ENCODE results near the gene ZKSCAN3.
A peak's percentile ranks its signal among the peaks of the same experiment; 100 is the strongest.
"Not testable (repeated sequence)": the region's sequence is repeated elsewhere in the genome, so short reads cannot be mapped to it uniquely, and the experiment has no call there.

ZKSCAN3 gene

DNA sequence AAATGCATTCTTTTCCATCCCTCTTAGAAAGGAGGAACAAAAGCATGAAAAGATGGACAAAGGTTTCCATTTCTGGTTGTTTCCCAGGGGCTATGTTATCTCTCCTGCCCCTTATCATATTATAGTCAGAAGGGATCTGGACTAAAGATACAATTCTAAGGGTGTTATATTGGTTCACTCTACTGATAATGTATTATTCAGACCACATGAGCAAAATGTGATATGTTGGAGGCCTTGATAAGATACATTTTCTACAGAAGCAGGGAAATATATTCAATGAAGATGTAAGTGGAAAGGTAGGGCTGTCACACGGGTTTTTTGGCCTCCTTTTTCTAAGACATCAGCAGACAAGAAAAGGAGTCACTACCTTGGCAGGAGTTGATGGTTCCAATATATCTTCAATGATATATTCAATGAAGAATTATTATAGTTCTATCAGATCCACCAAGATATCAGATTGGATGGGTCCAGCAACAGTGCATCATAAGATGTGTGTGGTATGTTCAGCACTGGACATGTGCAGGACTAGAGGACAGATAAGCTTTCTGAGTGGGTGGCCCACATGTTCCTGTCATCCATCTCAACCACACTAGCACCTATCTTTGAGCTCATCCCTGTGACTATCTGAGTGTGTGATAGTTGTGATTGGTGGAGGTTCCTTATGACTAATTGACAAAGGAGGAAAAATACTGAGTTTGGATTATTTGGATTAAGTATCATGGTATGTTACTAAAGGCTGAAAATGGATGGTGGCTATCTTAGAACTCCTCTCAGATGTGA is 5.7 kb upstream of the ZKSCAN3 start:
- no peak for DNase-seq (ENCODE audit: low read depth)

DNA sequence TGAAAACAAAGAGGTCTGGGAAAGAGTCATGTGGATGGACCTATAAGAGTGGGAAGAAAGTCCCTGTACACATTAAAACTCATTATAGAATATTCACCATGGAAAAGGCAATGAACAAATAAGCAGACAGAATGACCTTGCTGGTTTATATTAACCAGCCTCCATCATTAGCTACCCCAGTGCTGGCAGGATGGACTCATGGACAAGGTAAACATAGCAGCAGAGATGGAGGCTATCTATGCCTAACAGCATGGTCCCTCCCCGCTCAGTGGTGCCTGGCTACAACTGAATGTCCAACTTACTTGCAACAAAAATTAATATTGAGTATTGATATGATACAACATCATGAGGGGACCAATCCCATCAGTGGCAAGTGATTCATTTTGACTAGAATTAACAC is 4.5 kb upstream of the ZKSCAN3 start:
- DNase-seq (ENCODE audit: low read depth): no peak

DNA sequence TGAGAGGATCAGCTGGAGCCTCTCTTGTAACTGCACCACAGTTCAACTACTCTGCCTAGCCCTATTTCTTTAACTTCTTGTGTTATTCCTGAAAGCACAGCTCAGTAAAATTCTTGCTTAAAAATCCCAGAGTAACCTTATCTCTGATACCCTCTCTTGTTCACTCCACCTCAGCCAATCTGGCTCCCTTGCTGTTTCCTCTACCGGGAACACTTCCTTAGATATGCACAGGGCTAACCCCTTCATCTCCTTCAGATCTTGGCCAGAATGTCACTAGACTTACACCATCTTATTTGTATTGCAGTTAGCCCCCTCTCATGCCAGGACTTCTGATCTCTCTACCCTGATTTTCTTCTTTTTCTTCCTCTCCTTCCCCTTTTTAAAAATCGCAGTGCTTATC is 2.6 kb upstream of the ZKSCAN3 start:
- no peak for DNase-seq (ENCODE audit: low read depth)

DNA sequence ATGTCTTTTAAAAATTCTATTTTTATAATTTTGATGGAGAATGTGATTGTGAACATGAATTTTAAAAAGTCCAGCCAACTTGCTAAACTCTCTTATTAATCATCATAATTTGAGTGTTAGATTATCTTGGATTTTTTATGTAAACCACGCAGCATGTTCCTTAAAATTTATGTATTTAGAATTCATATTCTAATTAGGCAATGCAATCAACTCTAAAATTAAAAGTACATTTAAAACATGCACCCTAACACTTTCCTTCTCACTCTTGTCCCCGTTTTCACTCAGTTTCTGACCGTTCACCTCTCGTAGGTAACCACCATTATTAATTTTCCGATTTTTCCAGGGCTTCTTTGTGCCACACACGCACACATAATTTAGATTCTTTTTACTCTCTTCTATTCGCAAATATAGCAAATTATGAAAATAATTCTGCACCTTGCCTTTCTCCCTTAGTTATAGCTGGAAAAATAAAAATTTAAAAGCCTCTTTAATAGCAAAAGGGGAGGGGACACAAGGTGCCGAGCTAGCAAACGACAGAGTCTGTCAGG is 329 bp upstream of the ZKSCAN3 start:
- DNase-seq (ENCODE audit: low read depth): no peak

DNA sequence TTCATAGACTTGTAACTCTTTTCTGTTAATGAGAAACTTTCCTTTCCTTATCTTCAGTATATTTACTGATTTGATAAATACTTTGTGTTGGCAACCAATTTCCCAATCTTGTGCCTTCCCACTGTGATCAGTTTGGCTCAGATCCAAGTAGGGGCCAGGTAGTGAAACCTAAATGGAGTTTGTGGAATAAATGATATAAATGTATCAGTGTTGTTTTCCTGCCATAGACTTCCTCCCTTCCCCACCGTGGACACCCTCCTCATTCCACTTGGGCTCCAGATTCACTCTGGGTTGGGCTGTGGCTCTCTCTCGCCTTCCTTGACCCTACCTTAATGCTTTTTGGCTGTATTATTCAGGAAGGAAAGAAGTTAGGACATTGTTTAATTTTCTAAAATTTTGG is 1.3 kb downstream of the ZKSCAN3 start:
- no peak for DNase-seq (ENCODE audit: low read depth)

DNA sequence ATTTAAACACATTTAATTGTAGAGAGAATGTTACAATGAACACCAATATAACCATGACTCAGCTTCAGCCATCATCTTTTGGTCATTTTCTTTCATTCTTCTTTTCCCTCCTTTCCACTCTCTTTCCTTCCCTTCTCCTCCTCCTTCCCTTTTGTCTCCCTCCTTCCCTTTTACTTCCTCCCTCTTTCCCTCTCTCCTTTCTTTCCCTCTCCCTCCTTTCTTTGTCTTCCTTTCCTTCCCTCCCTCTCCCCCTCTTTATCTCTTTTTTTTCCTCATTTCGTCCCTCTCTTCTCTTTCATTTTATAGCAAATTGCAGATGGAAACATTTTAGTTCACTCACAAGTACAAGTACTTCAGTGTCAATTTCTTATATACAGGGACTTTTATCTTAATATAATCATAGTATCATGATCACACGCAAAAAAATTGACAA is 1.8 kb downstream of the ZKSCAN3 start:
- no peak for DNase-seq (ENCODE audit: low read depth)

DNA sequence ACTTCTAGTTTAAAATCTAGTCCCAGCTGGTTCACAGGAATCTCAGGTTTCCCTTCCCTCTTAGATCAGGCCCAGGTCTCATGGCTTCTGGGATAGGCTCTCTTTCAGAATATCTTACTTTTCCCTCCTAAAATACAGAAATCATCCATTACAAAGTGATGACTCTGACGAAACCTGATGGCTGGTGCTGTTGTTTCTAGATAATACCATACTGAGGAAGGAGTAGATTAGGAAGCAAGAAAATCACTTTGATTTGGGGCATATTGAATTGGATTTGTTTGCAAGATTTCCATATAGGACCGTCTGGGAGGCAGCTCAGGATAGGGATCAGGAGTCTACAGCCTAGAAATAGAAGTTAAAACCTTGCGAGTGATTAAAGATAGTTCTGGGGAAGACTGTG is 3.6 kb downstream of the ZKSCAN3 start:
- DNase-seq (ENCODE audit: low read depth): no peak

DNA sequence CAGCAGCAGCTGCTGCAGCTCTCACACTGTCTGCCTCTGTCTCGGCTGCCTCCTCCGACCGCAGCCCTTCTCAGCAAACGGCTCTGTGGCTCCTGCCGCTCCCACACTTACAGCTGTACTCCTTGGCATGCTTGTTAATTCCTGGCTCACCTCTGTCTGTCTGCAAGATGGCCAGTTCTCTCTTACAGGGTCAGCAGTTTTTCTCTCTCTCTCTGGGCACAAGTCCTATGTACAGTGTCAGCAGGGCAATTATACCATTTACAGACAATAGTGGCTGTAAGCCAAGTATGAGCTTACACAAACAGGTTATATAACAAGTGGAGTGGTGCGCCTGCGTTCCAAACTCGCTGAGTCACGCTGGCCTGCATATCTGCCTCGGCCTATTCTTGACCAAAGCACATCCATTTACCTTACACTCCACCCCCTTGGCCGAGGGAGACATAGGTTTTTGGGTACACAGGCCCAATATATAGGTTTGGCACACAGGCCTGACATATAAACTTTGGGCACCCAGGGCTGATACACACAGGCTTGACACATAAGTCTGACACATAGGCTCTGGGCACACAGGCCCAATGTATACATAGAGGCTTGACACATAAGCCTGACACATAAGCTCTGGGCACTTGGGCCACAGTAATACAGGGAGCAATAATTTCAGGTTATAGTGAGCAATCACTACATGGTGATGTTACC is 4.4 kb downstream of the ZKSCAN3 start:
- no peak for DNase-seq (ENCODE audit: low read depth)

DNA sequence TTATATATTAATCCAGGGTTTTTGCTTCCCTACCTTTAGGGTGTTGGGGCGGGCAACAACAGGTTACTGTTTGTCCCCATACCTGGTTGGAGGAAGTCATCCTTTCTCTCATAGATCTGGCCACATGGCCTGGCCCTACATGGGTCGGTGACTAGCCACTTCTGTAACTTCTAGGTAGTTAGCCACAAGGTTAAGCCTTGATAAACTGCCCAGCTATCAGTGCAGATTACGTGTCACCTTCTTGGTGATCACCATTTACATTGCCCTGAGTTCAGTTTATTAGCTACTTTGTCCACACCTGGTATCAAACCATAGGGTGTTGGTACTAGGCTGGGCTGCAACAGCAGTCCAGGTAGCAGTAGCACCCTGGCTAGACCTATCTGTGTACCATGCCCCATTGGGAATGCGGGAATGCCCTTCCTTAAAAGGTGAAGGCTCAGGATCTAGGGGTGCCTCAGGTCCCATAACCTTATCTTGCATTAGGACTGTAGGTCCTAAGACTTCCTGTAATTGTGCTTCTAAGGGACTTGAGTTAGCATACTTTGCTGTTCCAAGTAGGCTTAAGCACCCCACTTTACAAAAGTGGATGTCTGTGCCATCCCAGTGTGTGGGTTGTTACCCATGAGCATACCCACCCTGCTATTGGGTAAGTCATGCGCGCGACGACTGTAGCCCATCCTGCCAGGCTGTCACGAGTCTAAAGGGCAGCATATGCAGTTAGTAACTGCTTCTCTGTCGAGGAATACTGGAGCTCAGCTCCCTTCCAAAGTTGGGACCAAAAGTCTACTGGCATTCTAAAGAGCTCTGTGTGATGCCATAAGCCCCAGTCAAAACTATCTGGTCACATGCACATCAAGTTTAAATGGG is 5.2 kb downstream of the ZKSCAN3 start:
- DNase-seq (ENCODE audit: low read depth): no peak

DNA sequence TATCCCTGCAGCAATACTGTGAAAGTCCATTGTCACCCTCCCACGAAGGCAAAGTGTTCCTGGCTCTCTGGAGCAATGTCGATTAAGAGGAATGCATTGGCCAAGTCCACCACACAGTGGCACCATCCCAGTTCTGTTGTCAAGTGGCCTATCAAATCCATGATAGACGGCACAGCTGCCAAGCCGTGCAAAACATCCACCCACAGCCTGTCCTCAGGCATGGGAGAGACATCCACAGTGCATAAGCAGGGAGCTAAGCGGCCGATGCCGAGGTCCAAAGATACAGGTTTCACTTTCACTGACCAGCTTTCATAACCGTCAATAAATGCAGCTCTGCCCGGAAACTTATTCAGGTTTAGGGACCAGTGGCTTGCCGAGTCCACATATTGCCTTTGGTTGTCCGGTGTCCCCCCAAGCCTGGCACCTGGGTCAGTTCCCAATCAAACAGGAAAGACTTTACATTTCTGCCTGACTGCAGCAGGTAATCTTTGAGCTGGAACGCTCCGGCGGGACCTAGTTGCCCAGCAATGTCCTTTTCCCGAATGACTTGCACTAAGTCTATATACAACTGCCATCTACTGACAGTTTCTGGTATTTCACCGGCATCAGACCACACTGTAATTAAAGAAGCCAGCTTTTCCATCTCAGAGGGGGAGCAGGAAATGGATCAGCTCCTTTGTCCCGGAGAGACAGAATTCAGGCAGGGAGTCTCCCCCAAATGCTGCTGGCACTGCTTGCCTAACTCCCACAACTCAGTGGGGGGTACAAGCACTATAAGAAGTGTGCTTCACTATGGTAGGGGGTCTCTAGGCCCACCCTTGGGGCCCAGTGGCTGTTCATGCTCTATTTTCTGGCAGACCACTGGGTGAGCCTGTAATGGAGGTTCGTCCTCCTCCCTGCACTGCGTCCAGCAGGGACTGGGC is 6.3 kb downstream of the ZKSCAN3 start:
- peak; percentile 54 for DNase-seq (ENCODE audit: low read depth)

DNA sequence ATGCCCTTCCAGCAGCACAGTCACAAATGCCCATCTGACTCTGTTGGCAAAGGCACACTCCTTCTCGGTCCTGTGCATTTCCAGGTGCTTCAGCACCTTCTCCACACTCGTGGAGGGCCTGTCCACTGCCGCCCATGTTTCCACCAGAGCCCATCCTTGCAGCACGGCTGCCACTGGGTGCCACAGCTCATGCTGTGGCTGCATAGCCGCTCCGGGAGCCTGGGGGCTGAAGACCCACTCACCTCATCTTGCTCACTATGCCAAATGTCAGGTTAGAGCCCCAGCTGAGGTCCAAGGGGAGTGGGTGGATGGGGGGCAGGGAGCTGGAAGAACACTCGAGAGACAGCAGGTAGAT is 6.9 kb downstream of the ZKSCAN3 start:
- no peak for DNase-seq (ENCODE audit: low read depth)

DNA sequence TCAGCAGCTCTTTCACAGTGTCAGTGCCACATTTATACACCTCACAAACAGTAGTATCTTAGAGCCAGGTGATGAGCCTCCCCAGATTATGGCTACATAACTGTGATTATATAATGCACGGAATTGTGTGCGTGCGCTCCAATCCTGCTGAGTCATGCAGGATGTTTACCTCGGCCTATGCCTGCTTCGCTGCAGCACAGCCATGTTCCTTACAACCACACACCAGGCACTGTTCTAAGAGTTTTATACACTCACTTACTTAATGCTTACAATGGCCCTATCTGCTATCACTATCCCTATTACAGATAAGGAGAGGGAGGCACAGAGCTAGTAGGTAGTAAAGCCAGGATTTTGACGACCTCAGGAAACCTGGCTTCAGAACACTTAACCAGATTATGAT is 7.3 kb downstream of the ZKSCAN3 start:
- DNase-seq (ENCODE audit: low read depth): no peak

DNA sequence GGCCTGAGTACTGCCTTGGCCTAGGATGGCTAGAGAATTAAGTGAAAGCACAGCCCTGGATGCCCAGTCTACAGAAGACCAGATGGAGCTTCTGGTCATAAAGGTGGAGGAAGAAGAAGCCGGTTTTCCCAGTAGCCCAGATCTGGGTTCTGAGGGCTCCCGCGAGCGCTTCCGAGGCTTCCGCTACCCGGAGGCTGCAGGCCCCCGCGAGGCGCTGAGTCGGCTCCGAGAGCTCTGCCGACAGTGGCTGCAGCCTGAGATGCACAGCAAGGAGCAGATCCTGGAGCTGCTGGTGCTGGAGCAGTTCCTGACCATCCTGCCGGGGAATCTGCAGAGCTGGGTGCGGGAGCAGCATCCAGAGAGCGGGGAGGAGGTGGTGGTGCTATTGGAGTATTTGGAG is 9.8 kb downstream of the ZKSCAN3 start:
- DNase-seq (ENCODE audit: low read depth): not testable (repeated sequence)

DNA sequence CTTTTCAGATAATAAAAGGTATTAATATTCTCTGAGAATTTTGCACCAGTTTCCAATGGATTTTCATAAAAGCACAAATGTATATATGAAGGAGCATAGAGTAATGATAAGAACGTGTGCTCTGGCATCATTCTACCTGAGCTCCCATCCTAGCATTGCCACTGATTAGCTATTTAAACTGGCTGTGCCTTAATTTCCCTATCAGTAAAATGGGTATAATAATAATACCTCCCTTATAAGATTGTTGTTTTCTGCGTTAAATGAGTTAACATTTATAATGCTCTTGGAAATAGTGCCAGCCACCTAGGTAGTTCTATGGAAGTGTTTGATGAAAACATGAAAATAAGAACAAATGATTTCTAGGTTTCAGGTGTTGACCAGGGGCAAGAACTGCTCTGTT is 11.2 kb downstream of the ZKSCAN3 start:
- DNase-seq (ENCODE audit: low read depth): no peak

DNA sequence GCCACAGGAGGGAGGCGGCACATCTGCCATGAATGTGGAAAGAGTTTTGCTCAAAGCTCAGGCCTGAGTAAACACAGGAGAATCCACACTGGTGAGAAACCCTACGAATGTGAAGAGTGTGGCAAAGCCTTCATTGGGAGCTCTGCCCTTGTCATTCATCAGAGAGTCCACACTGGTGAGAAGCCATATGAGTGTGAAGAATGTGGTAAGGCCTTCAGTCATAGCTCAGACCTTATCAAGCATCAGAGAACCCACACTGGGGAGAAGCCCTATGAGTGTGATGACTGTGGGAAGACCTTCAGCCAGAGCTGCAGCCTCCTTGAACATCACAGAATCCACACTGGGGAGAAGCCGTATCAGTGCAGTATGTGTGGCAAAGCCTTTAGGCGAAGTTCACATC is 15.8 kb downstream of the ZKSCAN3 start:
- DNase-seq (ENCODE audit: low read depth): not testable (repeated sequence)

DNA sequence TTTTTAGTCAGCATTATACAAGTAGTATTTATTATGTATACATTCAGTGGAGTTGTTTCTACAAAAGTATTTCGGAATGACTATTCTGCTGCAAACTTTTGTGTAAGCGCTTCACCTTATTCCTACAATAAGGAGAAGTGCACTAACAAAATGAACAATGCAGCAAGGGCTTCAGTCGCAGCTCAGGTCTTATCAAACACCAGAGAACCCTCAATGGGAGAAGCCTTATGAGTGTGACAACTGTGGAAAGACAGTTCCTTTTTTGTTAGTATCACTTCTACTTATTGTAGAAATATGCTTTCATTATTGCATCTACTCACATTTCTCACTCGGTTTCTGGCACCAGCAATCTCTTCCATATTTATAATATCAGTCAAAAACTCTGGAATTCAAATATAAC is 18.8 kb downstream of the ZKSCAN3 start:
- no peak for DNase-seq (ENCODE audit: low read depth)

DNA sequence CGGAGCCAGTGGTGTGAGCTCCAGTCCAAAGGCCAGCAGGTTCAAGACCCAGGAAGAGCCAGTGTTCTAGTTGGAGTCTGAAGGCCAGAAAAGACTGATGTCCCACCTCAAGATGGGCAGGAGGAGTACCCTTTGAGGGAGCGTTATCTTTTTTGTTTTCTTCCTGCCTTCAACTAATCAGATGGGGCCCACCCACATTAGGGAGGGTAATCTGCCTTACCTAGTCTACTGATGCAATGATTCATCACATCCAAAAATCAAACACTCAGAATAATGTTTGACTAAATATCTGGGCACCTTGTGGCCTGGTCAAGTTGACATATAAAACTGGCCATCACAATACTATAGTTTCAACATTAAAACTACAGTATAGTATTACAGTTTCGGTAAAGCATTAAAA is 19.7 kb downstream of the ZKSCAN3 start:
- no peak for DNase-seq (ENCODE audit: low read depth)

DNA sequence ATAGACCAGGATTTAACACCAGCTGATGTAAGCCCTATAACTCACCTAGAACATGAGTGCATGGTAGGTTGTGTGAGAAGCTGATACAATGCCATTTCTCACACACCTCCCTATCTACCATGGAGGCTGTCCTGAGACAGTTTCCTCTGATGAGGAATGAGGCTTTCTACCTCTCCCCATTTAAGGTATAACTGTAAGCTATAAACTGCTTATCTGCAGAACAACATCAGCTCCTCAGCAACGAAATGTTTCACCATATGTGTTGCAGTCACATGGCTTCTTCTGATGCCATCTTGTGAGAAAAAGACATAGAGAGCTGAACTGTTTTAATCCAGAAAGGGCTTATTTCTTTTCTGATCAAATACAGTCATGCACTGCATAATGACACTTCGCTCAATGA is 20.7 kb downstream of the ZKSCAN3 start:
- no peak for DNase-seq (ENCODE audit: low read depth)

DNA sequence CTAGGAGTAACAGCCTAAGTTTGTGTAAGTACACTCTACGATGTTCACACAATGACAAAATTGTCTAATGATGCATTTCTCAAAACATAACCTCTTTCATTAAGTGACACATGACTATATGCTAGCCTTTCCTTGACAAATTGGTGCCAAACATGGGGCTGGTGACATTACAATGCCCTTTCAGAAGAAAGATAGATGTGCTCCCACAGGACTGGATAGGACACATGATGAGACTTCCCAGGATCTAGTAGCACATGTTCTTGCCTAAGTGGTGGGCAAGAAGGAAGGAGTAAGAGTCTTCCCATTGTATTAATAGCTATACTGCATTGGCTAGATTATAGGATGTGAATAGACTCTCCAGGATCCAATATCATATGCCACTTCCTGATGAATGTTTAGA is 21.5 kb downstream of the ZKSCAN3 start:
- DNase-seq (ENCODE audit: low read depth): no peak

DNA sequence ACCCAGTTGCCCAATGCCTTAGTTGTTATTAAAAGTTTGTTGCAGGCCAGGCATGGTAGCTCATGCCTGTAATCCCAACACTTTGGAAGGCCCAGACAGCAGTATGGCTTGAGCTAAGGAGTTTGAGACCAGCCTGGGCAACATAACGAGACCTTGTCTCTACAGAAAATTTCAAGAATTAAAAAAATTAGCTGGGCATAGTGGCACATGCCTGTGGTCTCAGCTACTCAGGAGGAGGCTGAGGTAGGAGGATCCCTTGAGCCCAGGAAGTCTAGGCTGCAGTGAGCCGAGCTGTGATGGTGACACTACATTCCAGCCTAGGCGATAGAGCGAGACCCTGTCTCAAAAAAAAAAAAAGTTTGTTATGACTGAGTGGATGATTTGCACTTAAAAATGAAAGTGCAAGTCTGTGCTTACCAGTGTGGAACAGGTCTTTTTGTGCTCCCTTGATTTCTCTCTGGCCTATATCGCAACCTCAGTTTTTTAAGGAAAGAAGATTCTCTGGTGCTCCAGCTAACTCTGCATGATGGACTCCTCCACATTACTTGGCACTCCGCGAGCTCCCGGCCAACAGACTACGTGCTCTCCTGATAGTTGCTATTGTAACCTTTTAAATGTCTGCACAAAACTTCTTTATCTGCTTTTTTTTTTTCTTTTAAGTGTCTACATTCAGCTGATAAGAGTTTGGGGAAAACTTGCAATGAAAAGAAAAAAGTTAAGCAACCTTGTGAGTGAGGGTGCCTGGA is 22.1 kb downstream of the ZKSCAN3 start:
- DNase-seq (ENCODE audit: low read depth): no peak

DNA sequence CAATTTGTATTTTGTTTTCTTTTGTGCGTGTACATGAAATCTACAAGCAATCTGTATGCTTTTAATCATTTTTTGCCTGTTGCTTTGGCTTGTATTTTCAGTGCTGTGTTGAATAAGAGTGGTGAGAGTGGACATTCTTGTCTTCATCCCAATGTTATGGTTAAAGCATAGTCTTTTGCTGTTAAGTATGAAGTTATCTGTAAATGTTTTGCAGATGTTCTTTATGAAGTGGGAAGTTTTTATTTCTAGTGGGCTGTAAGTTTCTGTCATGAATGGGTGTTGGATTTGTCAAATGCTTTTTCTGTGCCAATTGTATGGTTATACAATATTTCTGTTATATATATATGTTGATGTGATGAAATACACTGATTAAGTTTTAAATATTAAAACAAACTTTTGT is 24.2 kb downstream of the ZKSCAN3 start:
- DNase-seq (ENCODE audit: low read depth): no peak
